ENCODE data around the gene MYCBP. TPM values are rescaled to one million over a fixed set of nuclear protein-coding genes. Genes with fewer than 3 reads are reported as not detected.

MYCBP gene
- total RNA-seq, 1 experiment from 2014 or later: 33.1 TPM

- H3K9me3 ChIP-seq (ENCODE audit: control insufficient read depth, low read depth, low read length): no peaks in the 10 kb centered on the region
- H3K36me3 Mint-ChIP-seq (ENCODE audit: insufficient read depth in 1 of 3, low read depth in 3 of 3): no peaks in the 10 kb centered on the region
- H2BK20ac ChIP-seq (ENCODE audit: low read depth, low read length, poor library complexity, severe bottlenecking): no peak overlapping the region
- H3K14ac ChIP-seq (ENCODE audit: insufficient read depth, low read length): no peak overlapping the region
- H3K27me3 Mint-ChIP-seq (ENCODE audit: low read depth): no peaks in the 10 kb centered on the region
- H2BK120ac ChIP-seq (ENCODE audit: low read depth, low read length, poor library complexity, severe bottlenecking): no peak overlapping the region
- DNase-seq: no peak
- H3K9me3 Mint-ChIP-seq: no peaks in the 10 kb centered on the region
- H3K79me2 ChIP-seq (ENCODE audit: insufficient read depth, low read length): no peaks in the 10 kb centered on the region
- no peak overlapping the region for H3K18ac ChIP-seq (ENCODE audit: insufficient read length, low read depth, low read length)
- no peak overlapping the region for H2AFZ ChIP-seq (ENCODE audit: low read length)
- H3K27me3 ChIP-seq (ENCODE audit: insufficient read depth, low read length): no peaks in the 10 kb centered on the region
- H3K56ac ChIP-seq (ENCODE audit: insufficient read length, low read depth, low read length): no peak overlapping the region
- H2AK5ac ChIP-seq (ENCODE audit: insufficient read length, low read length): no peak overlapping the region
- H3K23me2 ChIP-seq (ENCODE audit: insufficient read length, low read depth, low read length, poor library complexity, severe bottlenecking): no peaks in the 10 kb centered on the region
- no peak overlapping the region for H3T11ph ChIP-seq (ENCODE audit: low read length)
- H3K9ac ChIP-seq (ENCODE audit: extremely low read depth, insufficient read length, low read length): no peak overlapping the region
- H3K4me1 ChIP-seq (ENCODE audit: insufficient read depth, low read length): no peaks in the 10 kb centered on the region
- H2BK5ac ChIP-seq (ENCODE audit: insufficient read length, low read length): no peak overlapping the region
- no peak overlapping the region for H3K23ac ChIP-seq (ENCODE audit: insufficient read length, low read depth, low read length)
- H4K5ac ChIP-seq (ENCODE audit: insufficient read length, low read depth, low read length): no peak overlapping the region
- no peak overlapping the region for H3K4me2 ChIP-seq (ENCODE audit: insufficient read depth, insufficient read length, low read length)
- H3K27ac Mint-ChIP-seq: no peak overlapping the region
- no peak overlapping the region for H3K4me3 Mint-ChIP-seq
- H4K8ac ChIP-seq (replicated peaks; ENCODE audit: insufficient read length, low read depth, low read length): no peak overlapping the region
- H4K91ac ChIP-seq (ENCODE audit: insufficient read length, low read depth, low read length): no peak overlapping the region
- H3K4me1 Mint-ChIP-seq: peaks cover 6% of the 10 kb centered on the region in 2 experiments
- H2BK12ac ChIP-seq (ENCODE audit: insufficient read length, low read depth, low read length): no peak overlapping the region
- H3K79me1 ChIP-seq (ENCODE audit: insufficient read depth, low read depth, low read length, poor library complexity, severe bottlenecking): no peaks in the 10 kb centered on the region
- no CpG with 5 or more reads among the region's 3 CpGs for WGBS (ENCODE audit: extremely low coverage, insufficient read length, low lambda C conversion rate)
- no peak for TF ChIP-seq CTCF (conservative IDR thresholded peaks at IDR 0.05)
- H2BK15ac ChIP-seq (ENCODE audit: low read depth, low read length): no peak overlapping the region
- no peak overlapping the region for H3K27ac ChIP-seq (ENCODE audit: insufficient read length, low read depth, low read length)
- H4K20me1 ChIP-seq (ENCODE audit: control insufficient read depth, insufficient read depth, insufficient read length): no peaks in the 10 kb centered on the region
- no peak overlapping the region for H3K4ac ChIP-seq (ENCODE audit: low read depth, low read length)
Observed at GRCh38 chr1:38917337-38917736, 44.2 kb upstream of the MYCBP start.
